ENCODE results near the gene CD4.

CD4 gene

GRCh38 chr12:6838854-6839253 lies 49.5 kb downstream of the CD4 start:
- Histone ChIP-seq H3K27ac (ENCODE audit: poor library complexity, severe bottlenecking) (no peak overlapping the region), H3K36me3 (ENCODE audit: low read depth) (peaks cover 46% of the 10 kb centered on the region)

GRCh38 chr12:6839482-6840201 lies 50.3 kb downstream of the CD4 start:
- H3K9me3 ChIP-seq (ENCODE audit: severe bottlenecking), result no peaks in the 10 kb centered on the region
- no peak for TF ChIP-seq CTCF (IDR thresholded peaks at IDR 0.05; ENCODE audit: poor library complexity, severe bottlenecking)
- DNase-seq (ENCODE audit: low spot score) (no peak), ATAC-seq (ENCODE audit: low read depth) (no peak)
- H3K4me1 ChIP-seq (ENCODE audit: insufficient read depth, poor library complexity, severe bottlenecking), result no peaks in the 10 kb centered on the region
- no peaks in the 10 kb centered on the region for H3K27me3 ChIP-seq (ENCODE audit: insufficient read depth, poor library complexity, severe bottlenecking)
- H3K27ac ChIP-seq (ENCODE audit: poor library complexity, severe bottlenecking), result no peak overlapping the region
- no peak overlapping the region for H3K4me3 ChIP-seq (ENCODE audit: severe bottlenecking)
- peaks cover 42% of the 10 kb centered on the region for H3K36me3 ChIP-seq (ENCODE audit: low read depth)

More at GRCh38 chr12:6838854-6839253, 49.5 kb downstream of the CD4 start:
- TF ChIP-seq CTCF (IDR thresholded peaks at IDR 0.05; ENCODE audit: poor library complexity, severe bottlenecking), result no peak
- no peaks in the 10 kb centered on the region for H3K4me1 ChIP-seq (ENCODE audit: insufficient read depth, poor library complexity, severe bottlenecking)
- H3K27me3 ChIP-seq (ENCODE audit: insufficient read depth, poor library complexity, severe bottlenecking), result no peaks in the 10 kb centered on the region
- no peak for ATAC-seq (ENCODE audit: low read depth)
- no peaks in the 10 kb centered on the region for H3K9me3 ChIP-seq (ENCODE audit: severe bottlenecking)
- no peak overlapping the region for H3K4me3 ChIP-seq (ENCODE audit: severe bottlenecking)
- no peak for DNase-seq (ENCODE audit: low spot score)

GRCh38 chr12:6840330-6840729 lies 51.0 kb downstream of the CD4 start:
- H3K27ac ChIP-seq (ENCODE audit: poor library complexity, severe bottlenecking), result no peak overlapping the region
- no peaks in the 10 kb centered on the region for H3K27me3 ChIP-seq (ENCODE audit: insufficient read depth, poor library complexity, severe bottlenecking)
- no peak overlapping the region for H3K4me3 ChIP-seq (ENCODE audit: severe bottlenecking)
- DNase-seq (ENCODE audit: low spot score), result no peak
- peaks cover 41% of the 10 kb centered on the region for H3K36me3 ChIP-seq (ENCODE audit: low read depth)
- no peaks in the 10 kb centered on the region for H3K4me1 ChIP-seq (ENCODE audit: insufficient read depth, poor library complexity, severe bottlenecking)
- no peaks in the 10 kb centered on the region for H3K9me3 ChIP-seq (ENCODE audit: severe bottlenecking)
- ATAC-seq (ENCODE audit: low read depth), result no peak
- no peak for TF ChIP-seq CTCF (IDR thresholded peaks at IDR 0.05; ENCODE audit: poor library complexity, severe bottlenecking)

- no peak within 1 kb of the TSS for H3K4me3 ChIP-seq (ENCODE audit: severe bottlenecking)
Measured at GRCh38 chr12:6840761-6841515, 51.6 kb downstream of the CD4 start, which contains the start of gene GNB3. Gene GNB3 (plus strand): TSS chr12:6840925. CDS start chr12:6841288, 363 bp downstream.

More at GRCh38 chr12:6840761-6841515, 51.6 kb downstream of the CD4 start, which contains the start of gene GNB3:
- no peak for TF ChIP-seq CTCF (IDR thresholded peaks at IDR 0.05; ENCODE audit: poor library complexity, severe bottlenecking)
- DNase-seq (ENCODE audit: low spot score) (no peak), ATAC-seq (ENCODE audit: low read depth) (no peak)
- H3K27me3 ChIP-seq (ENCODE audit: insufficient read depth, poor library complexity, severe bottlenecking), result no peaks in the 10 kb centered on the region
- no peaks in the 10 kb centered on the region for H3K9me3 ChIP-seq (ENCODE audit: severe bottlenecking)
- no peak within 1 kb of the TSS for H3K27ac ChIP-seq (ENCODE audit: poor library complexity, severe bottlenecking)
- no peaks in the 10 kb centered on the region for H3K4me1 ChIP-seq (ENCODE audit: insufficient read depth, poor library complexity, severe bottlenecking)
- peaks cover 37% of the 10 kb centered on the region for H3K36me3 ChIP-seq (ENCODE audit: low read depth)
